SK-N-SH (cell line): Measurements from ENCODE around the gene ZNF526.

Experiments
- EP300 ChIP-seq, 2 experiments: IDR thresholded peaks; 2 replicates each; pipeline versions ENCODE4 v1.4.0 to v1.6.1; 2012; ENCODE audit warnings: borderline replicate concordance in 1 of 2, low read depth in 1 of 2, low read length in 1 of 2
- GABPA ChIP-seq: IDR thresholded peaks from 2 replicates; pipeline ENCODE4 v1.4.0; 2012; ENCODE audit warnings: low read depth, mild to moderate bottlenecking
- MXI1 ChIP-seq: IDR thresholded peaks from 2 replicates; pipeline ENCODE4 v1.6.1; 2012; ENCODE audit warnings: mild to moderate bottlenecking, low read depth, low read length, improper control_type of control experiment
- NFIC ChIP-seq: IDR thresholded peaks from 2 replicates; pipeline ENCODE4 v1.4.0; 2012; ENCODE audit warnings: borderline replicate concordance
- POLR2AphosphoS5 ChIP-seq: IDR thresholded peaks from 2 replicates; pipeline ENCODE4 v1.6.1; 2012; ENCODE audit warnings: low read depth, low read length
- SIN3A ChIP-seq: IDR thresholded peaks from 2 replicates; pipeline ENCODE4 v1.6.1; 2012; ENCODE audit warnings: low read depth, mild to moderate bottlenecking, low read length, moderate library complexity, borderline replicate concordance
- SMC3 ChIP-seq: IDR thresholded peaks from 2 replicates; pipeline ENCODE4 v1.6.1; 2012; ENCODE audit warnings: low read depth, low read length, improper control_type of control experiment
- TAF1 ChIP-seq: IDR thresholded peaks from 2 replicates; pipeline ENCODE4 v1.6.1; 2012; ENCODE audit warnings: low read depth, mild to moderate bottlenecking, low read length, moderate library complexity, borderline replicate concordance
- TEAD4 ChIP-seq: IDR thresholded peaks from 2 replicates; pipeline ENCODE4 v1.4.0; 2012; ENCODE audit warnings: mild to moderate bottlenecking, borderline replicate concordance; ENCODE audit not compliant: insufficient read depth
- TF ChIP-seq, protein P1 (sequence below): fragments of 200-600 bp; sonication (generic); IDR thresholded peaks from 2 replicates; pipeline ENCODE4 v1.6.1; 2017; ENCODE audit warnings: antibody characterized with exemption, mild to moderate bottlenecking, moderate library complexity
- TF ChIP-seq, protein P2 (sequence below): IDR thresholded peaks from 2 replicates; pipeline ENCODE4 v1.4.0; 2012; ENCODE audit warnings: low read depth, borderline replicate concordance

DNA sequence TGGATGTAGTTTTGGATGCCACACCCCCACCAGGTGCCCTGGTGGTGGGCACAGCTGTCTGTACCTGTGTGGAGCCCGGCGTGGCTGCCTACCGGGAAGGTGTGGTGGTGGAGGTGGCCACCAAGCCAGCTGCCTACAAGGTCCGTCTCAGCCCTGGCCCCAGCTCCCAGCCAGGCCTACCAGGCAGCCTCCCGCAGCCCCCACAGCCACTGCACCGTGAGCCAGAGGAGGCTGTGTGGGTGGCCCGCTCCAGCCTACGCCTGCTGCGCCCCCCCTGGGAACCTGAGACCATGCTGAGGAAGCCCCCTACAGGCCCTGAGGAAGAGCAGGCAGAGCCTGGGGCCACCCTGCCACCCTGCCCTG, 52.4 kb downstream of the ZNF526 start:
- TF ChIP-seq TAF1 (no peak), EP300 (IDR thresholded peaks at IDR 0.05; ENCODE audit: borderline replicate concordance in 1 of 2, low read depth in 1 of 2, low read length in 1 of 2) (no peak), MXI1 (no peak), POLR2AphosphoS5 (no peak), GABPA (no peak), TEAD4 (no peak), SMC3 (no peak), NFIC (no peak), SIN3A (no peak)
- TF ChIP-seq, protein P1, sequence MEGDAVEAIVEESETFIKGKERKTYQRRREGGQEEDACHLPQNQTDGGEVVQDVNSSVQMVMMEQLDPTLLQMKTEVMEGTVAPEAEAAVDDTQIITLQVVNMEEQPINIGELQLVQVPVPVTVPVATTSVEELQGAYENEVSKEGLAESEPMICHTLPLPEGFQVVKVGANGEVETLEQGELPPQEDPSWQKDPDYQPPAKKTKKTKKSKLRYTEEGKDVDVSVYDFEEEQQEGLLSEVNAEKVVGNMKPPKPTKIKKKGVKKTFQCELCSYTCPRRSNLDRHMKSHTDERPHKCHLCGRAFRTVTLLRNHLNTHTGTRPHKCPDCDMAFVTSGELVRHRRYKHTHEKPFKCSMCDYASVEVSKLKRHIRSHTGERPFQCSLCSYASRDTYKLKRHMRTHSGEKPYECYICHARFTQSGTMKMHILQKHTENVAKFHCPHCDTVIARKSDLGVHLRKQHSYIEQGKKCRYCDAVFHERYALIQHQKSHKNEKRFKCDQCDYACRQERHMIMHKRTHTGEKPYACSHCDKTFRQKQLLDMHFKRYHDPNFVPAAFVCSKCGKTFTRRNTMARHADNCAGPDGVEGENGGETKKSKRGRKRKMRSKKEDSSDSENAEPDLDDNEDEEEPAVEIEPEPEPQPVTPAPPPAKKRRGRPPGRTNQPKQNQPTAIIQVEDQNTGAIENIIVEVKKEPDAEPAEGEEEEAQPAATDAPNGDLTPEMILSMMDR = no peak
- TF ChIP-seq, protein P2, sequence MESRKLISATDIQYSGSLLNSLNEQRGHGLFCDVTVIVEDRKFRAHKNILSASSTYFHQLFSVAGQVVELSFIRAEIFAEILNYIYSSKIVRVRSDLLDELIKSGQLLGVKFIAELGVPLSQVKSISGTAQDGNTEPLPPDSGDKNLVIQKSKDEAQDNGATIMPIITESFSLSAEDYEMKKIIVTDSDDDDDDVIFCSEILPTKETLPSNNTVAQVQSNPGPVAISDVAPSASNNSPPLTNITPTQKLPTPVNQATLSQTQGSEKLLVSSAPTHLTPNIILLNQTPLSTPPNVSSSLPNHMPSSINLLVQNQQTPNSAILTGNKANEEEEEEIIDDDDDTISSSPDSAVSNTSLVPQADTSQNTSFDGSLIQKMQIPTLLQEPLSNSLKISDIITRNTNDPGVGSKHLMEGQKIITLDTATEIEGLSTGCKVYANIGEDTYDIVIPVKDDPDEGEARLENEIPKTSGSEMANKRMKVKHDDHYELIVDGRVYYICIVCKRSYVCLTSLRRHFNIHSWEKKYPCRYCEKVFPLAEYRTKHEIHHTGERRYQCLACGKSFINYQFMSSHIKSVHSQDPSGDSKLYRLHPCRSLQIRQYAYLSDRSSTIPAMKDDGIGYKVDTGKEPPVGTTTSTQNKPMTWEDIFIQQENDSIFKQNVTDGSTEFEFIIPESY = no peak
